Activated CD4-positive, alpha-beta T cell treated with anti-CD3 and anti-CD28 coated beads for 48 hours (primary cell): Measurements from ENCODE around the gene ZC3H7B.
A peak's percentile ranks its signal among the peaks of the same experiment; 100 is the strongest.

Experiments used
- DNase-seq: peaks from one replicate; pipeline ENCODE4 v3.0.0-alpha.2; 2020

The ZC3H7B gene

DNA sequence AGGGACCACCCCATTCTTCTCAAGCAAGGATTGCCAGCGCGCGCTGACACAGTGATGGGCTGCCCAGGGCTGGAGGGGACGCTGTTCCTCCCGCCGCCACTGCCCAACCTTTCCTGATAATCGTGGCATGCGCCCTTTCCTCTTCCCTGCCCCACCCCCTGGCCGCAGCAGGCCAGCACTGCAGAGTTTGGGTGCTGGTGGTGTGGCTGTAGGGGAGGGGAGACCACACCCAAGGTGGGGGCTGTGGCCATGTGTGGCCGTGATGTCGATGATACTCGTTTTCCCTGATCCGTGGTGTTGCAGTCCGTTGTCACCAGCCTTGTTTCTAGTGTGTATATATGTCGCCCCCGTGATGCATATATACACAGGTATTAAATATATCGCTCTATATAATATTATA lies 57.6 kb downstream of the ZC3H7B start:
- DNase-seq, result no peak

DNA sequence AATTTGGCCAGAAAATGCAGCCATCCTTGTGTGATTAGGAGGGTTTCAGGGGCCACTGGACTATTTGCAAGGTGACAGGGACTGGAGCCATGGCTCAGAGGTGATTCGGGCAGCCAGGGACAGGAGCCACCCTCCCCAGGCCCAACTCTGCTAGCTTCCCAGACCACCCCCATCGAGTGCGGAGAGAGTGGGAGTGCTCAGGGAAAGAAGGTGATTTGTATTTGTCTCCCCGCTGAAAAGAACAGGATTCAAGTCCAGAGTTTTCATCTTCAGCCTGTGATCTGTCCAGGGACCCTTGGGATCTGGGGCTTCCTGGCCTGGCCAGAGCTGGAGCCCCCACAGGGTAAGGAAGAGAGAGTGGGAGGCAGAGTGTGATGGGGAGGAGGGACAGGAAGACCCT lies 58.1 kb downstream of the ZC3H7B start:
- DNase-seq, result no peak

GRCh38 chr22:41360126-41360525 lies 58.8 kb downstream of the ZC3H7B start:
- DNase-seq, result no peak

- no peak for DNase-seq
These were observed 60.5 kb downstream of the ZC3H7B start for GRCh38 chr22:41361716-41362310.

DNA sequence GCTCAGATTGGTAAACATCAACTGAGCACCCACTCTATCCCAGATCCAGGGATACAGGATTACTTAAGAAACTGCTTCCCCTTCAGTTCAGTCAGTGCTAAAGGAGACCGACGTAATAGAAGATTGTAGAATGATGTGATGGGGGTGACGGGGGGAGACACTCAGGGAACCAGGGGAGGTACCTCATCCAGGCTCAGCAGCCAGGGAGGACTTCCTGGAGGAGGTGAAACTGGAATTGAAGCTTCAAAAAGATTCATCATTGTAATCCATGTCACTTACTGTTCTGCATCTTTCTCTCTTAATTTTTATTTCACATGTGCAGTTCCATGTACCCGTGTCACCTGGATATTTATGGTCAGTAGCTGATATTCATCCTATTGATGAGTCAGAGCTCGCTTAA lies 61.3 kb downstream of the ZC3H7B start:
- DNase-seq, result no peak

DNA sequence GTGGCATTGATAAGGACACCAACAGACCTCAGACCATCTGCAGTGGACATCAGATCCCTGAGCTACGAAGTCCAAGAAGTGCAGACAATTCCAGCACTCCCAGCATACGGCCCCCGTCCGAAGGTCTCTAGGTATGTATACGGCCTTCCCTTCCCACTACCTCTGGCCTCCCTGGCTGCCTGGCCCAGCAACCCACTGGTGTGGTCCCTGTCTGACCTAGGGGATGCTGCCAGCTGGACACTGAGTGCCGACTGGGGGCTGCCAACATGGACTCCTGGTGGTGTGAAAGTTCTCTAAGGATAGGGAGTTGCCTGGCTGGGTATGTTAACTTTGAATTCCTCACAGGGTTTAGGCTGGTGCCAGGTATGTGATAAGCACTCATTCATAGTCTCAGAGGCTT lies 62.9 kb downstream of the ZC3H7B start:
- no peak for DNase-seq

GRCh38 chr22:41364955-41365354 lies 63.6 kb downstream of the ZC3H7B start:
- no peak for DNase-seq

GRCh38 chr22:41365425-41365824 lies 64.1 kb downstream of the ZC3H7B start:
- no peak for DNase-seq

- no peak for DNase-seq
These were observed 65.2 kb downstream of the ZC3H7B start for GRCh38 chr22:41366323-41367029.

GRCh38 chr22:41367039-41367679 lies 65.8 kb downstream of the ZC3H7B start:
- peak; percentile 24 for DNase-seq

GRCh38 chr22:41367680-41368542 lies 66.6 kb downstream of the ZC3H7B start:
- DNase-seq, result no peak

GRCh38 chr22:41368543-41369423 lies 67.5 kb downstream of the ZC3H7B start:
- DNase-seq, result no peak

DNA sequence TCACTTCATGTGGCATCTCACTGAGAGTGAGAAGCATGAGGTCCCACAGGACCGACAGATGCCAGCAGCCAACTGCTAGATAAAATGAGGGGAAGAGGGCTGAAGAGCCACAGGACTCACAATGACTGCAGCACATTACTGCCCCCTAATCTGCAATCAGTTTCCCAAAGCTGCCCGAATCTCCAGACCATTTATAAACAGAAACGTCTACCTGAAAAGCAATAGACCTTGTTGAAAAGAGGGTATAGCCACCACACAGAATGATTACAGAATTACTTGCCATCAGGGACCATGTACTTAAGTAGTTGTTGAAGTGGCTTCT lies 68.1 kb downstream of the ZC3H7B start:
- no peak for DNase-seq

DNA sequence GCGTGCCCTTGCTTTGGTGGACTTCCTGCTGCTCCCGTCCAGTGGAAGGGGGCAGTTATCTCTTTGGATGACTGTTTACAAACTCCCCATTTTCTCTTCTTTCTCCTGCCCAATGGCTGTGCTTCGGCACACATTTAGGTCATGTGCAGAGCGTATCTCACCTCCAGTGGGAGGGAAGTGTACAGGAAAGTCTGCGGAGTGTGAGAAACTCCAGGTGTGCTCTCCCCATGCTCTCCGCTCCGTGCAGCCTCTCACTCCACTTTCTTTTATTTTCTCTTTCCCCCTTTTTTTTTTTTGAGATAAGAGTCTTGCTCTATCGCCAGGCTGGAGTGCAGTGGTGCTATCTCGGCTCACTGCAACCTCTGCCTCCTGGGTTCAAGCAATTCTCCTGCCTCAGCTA lies 68.5 kb downstream of the ZC3H7B start:
- DNase-seq, result no peak

- DNase-seq, result no peak
These were observed 76.5 kb downstream of the ZC3H7B start for GRCh38 chr22:41377846-41378245.

DNA sequence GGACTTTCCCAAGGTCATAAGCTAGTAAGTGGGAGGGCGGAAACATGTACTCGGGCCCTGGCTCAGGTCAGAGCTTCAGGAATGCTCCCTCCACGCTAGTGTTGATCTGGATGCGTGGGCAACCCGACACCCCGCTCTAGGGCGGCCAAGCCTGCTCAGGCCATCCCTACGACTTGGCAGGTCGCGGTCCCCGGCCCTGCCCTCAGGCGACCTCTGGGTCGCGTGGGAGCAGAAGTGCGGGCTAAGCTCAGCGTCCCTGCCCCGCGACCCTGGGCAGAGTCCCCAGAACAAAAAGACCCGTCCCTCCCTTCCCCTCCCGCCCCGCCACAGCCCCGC lies 79.6 kb downstream of the ZC3H7B start:
- DNase-seq, result no peak

DNA sequence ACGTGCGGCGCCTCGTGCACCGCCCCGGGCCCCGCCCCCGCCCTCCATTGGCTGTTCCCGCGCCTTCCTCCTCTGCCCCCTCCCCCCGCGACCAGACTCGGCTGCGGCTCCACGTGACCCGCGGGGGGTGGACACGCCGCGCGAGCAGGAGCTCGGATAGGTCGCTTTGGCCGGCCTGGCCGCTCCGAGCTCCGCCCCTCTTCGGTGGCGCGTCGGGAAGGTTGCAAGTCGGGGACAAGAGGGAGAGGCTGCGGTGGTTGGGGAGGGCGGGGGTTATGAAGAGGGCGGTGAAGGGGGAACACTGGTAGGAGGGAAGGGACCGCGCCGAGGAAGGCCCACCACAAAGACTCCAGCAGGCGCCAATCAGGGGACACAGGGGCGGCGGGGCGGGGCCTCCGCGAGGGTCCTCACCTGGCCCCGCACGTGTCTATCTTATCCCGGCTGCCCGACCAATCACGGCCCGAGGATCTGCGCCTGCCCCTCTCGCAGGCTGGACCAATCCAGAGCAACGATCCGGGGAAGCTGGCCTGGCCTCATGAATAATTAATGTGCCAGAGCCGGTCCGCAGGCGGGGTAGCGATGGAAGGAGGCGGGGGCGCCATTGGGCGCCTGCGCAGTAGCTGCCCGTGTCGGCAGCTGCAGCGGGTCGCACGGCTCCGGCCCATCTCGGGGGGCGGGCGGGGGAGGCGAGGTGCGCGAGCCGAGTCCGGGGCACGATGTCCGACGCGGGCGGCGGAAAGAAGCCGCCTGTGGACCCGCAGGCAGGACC lies 80.2 kb downstream of the ZC3H7B start, which contains the start of gene TEF:
TSS of gene TEF (plus strand) at position 614 of the 769 bp plus-strand sequence. CDS start at position 717, 103 bp downstream.
- peak; percentile 98 for DNase-seq

DNA sequence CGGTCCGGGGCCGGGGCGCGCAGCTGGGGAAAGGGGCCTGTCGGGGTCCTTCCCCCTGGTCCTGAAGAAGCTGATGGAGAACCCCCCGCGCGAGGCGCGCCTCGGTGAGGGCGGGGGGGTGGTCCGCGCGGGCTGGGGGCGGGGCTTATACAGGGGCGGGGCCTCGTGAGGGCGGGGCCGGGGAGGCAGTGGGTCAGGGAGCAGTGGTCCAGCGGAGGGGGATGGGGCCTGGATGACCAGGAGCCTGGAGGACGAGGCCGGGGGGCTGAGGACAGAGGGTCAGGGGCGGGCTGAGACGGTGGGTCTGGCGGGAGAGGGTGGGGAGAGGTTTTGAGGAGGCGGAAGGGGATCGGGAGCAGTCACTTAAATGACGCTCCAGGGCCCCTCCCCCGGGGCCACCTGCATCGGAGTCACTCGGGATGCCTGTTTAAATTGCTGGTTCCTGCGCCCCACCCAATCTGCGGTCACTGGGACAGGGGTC lies 80.8 kb downstream of the ZC3H7B start:
- peak; percentile 68 for DNase-seq

DNA sequence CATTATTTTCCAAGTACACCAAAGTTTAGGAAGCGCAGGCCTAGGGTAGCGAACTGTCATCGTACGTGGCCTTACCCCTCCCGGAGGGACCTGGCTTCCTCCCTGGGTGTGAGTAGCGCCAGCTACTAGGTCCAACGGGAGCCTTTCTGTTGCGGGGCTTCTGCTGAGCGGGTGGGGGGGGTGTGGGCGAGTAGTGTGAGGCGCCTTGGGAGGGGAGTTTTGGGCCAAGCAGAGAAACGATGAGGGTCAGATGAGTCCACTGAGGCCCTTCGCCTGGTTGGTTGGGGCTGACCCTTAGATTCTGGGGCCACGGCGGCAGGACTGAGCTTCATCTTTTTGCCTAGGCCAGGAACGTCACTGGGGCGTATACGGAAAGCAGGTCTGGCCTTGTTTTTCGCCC lies 81.3 kb downstream of the ZC3H7B start:
- no peak for DNase-seq

GRCh38 chr22:41383085-41383484 lies 81.8 kb downstream of the ZC3H7B start:
- DNase-seq, result no peak

GRCh38 chr22:41384128-41384527 lies 82.8 kb downstream of the ZC3H7B start:
- DNase-seq, result no peak

DNA sequence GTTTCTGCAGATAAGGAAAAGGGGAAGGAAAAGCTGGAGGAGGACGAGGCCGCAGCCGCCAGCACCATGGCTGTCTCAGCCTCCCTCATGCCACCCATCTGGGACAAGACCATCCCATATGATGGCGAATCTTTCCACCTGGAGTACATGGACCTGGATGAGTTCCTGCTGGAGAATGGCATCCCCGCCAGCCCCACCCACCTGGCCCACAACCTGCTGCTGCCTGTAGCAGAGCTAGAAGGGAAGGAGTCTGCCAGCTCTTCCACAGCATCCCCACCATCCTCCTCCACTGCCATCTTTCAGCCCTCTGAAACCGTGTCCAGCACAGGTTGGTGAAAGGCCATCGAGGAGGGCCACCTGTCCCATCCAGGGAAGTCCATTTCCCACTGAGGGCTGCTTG lies 86.0 kb downstream of the ZC3H7B start:
- no peak for DNase-seq
